ENCODE results near the gene C7orf33. TPM values are rescaled to one million over a fixed set of nuclear protein-coding genes. Genes with fewer than 3 reads are reported as not detected.

C7orf33 gene
- polyA plus RNA-seq, 2 of the 4 experiments (the other 2 are of a cell fraction) = not detected

DNA sequence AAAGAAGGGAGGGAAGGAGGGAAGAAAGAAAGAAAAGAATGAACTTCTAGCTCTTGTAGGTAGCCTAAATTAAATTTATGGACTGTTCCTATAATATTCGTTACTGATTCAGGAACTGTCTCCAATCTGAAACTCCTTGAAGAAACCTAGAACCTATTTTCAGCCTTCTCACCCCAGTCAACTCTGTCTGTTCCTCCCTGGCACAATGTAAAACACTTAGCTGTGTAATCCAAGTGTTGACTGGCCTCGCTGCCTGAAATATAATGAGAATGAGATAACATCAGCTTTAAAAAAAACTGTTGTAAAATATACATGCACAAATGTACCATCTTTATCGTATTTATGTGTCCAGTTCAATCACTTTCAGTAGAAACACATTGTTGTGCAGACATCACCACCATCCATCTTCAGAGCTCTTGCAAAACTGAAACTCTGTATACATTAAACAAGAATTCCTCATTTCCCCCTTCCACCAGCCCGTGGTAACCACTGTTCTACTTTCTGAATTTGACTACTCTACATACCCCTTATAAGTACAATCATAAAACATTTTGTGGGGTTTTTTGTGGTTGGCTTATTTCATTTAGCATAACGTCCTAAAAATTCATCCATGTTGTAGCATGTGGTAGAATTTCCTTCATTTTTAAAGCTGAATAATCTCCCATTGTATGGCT is 6.3 kb upstream of the C7orf33 start:
- Histone ChIP-seq H3K9me3 (no peaks in the 10 kb centered on the region), H3K4me1 (no peaks in the 10 kb centered on the region), H3K27ac (no peak overlapping the region), H3K4me3 (no peak overlapping the region), H3K4me2 (no peak overlapping the region)
- TF ChIP-seq NPAS2 (CRISPR knock-in tag; IDR thresholded peaks at IDR 0.05; ENCODE audit: borderline replicate concordance) (no peak), FOSB (CRISPR knock-in tag; IDR thresholded peaks at IDR 0.05) (no peak), MYC (IDR thresholded peaks at IDR 0.05; ENCODE audit: borderline replicate concordance, low read length) (no peak), SMC3 (IDR thresholded peaks at IDR 0.05) (no peak), EHMT2 (IDR thresholded peaks at IDR 0.05; ENCODE audit: low read depth) (no peak)
- TF ChIP-seq, protein P1, sequence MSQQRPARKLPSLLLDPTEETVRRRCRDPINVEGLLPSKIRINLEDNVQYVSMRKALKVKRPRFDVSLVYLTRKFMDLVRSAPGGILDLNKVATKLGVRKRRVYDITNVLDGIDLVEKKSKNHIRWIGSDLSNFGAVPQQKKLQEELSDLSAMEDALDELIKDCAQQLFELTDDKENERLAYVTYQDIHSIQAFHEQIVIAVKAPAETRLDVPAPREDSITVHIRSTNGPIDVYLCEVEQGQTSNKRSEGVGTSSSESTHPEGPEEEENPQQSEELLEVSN (IDR thresholded peaks at IDR 0.05; ENCODE audit: borderline replicate concordance, low read depth) = no peak
- POLR2A ChIA-PET = no interaction called here
- ATAC-seq (no peak), DNase-seq (ENCODE audit: low read depth in 1 of 2, low spot score in 1 of 2) (no peak), FAIRE-seq (no peak)
- CTCF ChIA-PET = interaction anchor here (0.6 to 2.5 kb wide), 2 partner anchors 9 to 373 kb away, joined by 3 to 18 read pairs; no protein-coding TSS in a partner anchor
- 9% methylated on average over 5 of the region's 5 CpGs for WGBS (ENCODE audit: missing lambda C conversion rate)

DNA sequence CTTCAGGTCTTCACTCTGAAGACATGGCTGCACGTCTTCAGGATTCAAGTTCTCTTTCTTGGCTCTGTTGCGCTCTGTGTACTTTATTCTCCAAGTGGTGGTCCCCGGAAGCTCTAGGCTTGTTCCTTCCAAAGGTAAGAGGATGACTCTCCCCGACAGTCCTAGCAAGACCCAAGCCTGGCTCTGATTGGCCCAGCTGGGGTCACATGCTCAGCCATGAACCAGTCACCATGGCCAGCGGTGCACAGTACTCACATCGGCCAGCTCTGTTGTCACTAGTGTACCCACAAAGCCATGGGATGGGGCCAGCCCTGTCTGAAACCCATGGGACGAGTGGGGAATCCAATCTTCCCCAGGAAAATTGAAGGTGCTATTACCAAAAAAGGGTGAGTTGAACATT is 5.2 kb upstream of the C7orf33 start:
- CTCF ChIA-PET = interaction anchor here (2.5 kb wide), 1 partner anchor 10 kb away, joined by 18 read pairs; no protein-coding TSS in a partner anchor
- ATAC-seq = peak in 1 of 2 experiments; percentile 57; a peak in 2 of 6 replicates
- TF ChIP-seq CHD2 (IDR thresholded peaks at IDR 0.05; ENCODE audit: low read length, partially characterized antibody) = no peak
- no peak for TF ChIP-seq TFCP2L1 (CRISPR knock-in tag; IDR thresholded peaks at IDR 0.05)
- no peak for TF ChIP-seq CBX8 (IDR thresholded peaks at IDR 0.05)
- TF ChIP-seq TP53 (CRISPR knock-in tag; IDR thresholded peaks at IDR 0.05) = no peak
- TF ChIP-seq NPAS2 (CRISPR knock-in tag; IDR thresholded peaks at IDR 0.05; ENCODE audit: borderline replicate concordance) = no peak
- TF ChIP-seq HEYL (CRISPR knock-in tag; IDR thresholded peaks at IDR 0.05) = no peak
- TF ChIP-seq EHMT2 (IDR thresholded peaks at IDR 0.05; ENCODE audit: low read depth) = no peak
- no peak for TF ChIP-seq HOXA7 (CRISPR knock-in tag; IDR thresholded peaks at IDR 0.05)
- TF ChIP-seq, protein P1 (IDR thresholded peaks at IDR 0.05; ENCODE audit: borderline replicate concordance, low read depth) = no peak
- TF ChIP-seq KDM5A (IDR thresholded peaks at IDR 0.05) = no peak
- no peak for TF ChIP-seq FOSL2 (IDR thresholded peaks at IDR 0.05)
- no peak for TF ChIP-seq FOSL2 (CRISPR knock-in tag; IDR thresholded peaks at IDR 0.05)
- TF ChIP-seq, protein P2, sequence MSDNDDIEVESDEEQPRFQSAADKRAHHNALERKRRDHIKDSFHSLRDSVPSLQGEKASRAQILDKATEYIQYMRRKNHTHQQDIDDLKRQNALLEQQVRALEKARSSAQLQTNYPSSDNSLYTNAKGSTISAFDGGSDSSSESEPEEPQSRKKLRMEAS (IDR thresholded peaks at IDR 0.05) = no peak
- no peak for TF ChIP-seq JUN (IDR thresholded peaks at IDR 0.05)
- no peak for TF ChIP-seq EHF (CRISPR knock-in tag; IDR thresholded peaks at IDR 0.05)
- TF ChIP-seq HDAC2 (IDR thresholded peaks at IDR 0.05) = no peak
- H3K4me1 ChIP-seq = no peaks in the 10 kb centered on the region
- no peak for FAIRE-seq
- no peak overlapping the region for H3K27ac ChIP-seq
- no peaks in the 10 kb centered on the region for H3K9me3 ChIP-seq
- 50% methylated on average over 7 of the region's 7 CpGs for WGBS (ENCODE audit: missing lambda C conversion rate)
- no peak overlapping the region for H3K4me2 ChIP-seq
- POLR2A ChIA-PET = no interaction called here
- no peak overlapping the region for H3K4me3 ChIP-seq
- no peak for DNase-seq (ENCODE audit: low read depth in 1 of 2, low spot score in 1 of 2)

DNA sequence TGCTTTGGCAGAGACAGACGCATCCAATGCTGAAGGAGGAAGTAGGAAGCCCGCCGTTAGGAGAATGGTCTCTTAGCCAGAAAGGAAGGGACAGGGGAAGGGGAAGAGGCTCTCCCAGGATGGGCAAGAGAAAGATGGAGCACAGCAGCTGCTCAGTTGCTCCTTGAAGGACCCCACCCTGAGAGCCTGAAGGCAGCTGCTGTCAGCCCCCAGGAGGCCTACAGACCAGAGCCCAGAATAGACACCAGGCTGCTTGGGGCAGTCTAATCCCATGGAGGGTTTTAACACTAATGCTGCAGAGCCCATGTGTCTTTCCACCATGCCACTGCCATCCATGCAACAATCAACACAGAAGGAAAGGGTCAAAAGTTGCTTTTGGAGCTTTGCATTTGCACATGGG is 3.5 kb upstream of the C7orf33 start:
- no peak for ATAC-seq
- Histone ChIP-seq H3K4me1 (no peaks in the 10 kb centered on the region), H3K4me3 (no peak overlapping the region), H3K27ac (no peak overlapping the region), H3K4me2 (no peak overlapping the region), H3K9me3 (no peaks in the 10 kb centered on the region)
- WGBS (ENCODE audit: missing lambda C conversion rate) = 87% methylated on average over 3 of the region's 3 CpGs
- no peak for FAIRE-seq
- POLR2A ChIA-PET = no interaction called here
- no peak for DNase-seq (ENCODE audit: low read depth in 1 of 2, low spot score in 1 of 2)
- CTCF ChIA-PET = interaction anchor here (1.3 kb wide), 1 partner anchor 11 kb away, joined by 4 read pairs; no protein-coding TSS in a partner anchor
- TF ChIP-seq RAD21 (conservative IDR thresholded peaks at IDR 0.05 in 1 of 2, IDR thresholded peaks at IDR 0.05 in 1 of 2) (no peak), SMC3 (IDR thresholded peaks at IDR 0.05) (no peak), FOSB (CRISPR knock-in tag; IDR thresholded peaks at IDR 0.05) (no peak), NPAS2 (CRISPR knock-in tag; IDR thresholded peaks at IDR 0.05; ENCODE audit: borderline replicate concordance) (no peak), GATA3 (IDR thresholded peaks at IDR 0.05; ENCODE audit: borderline replicate concordance) (no peak)
- TF ChIP-seq, protein P3, sequence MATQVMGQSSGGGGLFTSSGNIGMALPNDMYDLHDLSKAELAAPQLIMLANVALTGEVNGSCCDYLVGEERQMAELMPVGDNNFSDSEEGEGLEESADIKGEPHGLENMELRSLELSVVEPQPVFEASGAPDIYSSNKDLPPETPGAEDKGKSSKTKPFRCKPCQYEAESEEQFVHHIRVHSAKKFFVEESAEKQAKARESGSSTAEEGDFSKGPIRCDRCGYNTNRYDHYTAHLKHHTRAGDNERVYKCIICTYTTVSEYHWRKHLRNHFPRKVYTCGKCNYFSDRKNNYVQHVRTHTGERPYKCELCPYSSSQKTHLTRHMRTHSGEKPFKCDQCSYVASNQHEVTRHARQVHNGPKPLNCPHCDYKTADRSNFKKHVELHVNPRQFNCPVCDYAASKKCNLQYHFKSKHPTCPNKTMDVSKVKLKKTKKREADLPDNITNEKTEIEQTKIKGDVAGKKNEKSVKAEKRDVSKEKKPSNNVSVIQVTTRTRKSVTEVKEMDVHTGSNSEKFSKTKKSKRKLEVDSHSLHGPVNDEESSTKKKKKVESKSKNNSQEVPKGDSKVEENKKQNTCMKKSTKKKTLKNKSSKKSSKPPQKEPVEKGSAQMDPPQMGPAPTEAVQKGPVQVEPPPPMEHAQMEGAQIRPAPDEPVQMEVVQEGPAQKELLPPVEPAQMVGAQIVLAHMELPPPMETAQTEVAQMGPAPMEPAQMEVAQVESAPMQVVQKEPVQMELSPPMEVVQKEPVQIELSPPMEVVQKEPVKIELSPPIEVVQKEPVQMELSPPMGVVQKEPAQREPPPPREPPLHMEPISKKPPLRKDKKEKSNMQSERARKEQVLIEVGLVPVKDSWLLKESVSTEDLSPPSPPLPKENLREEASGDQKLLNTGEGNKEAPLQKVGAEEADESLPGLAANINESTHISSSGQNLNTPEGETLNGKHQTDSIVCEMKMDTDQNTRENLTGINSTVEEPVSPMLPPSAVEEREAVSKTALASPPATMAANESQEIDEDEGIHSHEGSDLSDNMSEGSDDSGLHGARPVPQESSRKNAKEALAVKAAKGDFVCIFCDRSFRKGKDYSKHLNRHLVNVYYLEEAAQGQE (IDR thresholded peaks at IDR 0.05) = no peak
- TF ChIP-seq, protein P2 (IDR thresholded peaks at IDR 0.05) = no peak
- TF ChIP-seq, protein P4, sequence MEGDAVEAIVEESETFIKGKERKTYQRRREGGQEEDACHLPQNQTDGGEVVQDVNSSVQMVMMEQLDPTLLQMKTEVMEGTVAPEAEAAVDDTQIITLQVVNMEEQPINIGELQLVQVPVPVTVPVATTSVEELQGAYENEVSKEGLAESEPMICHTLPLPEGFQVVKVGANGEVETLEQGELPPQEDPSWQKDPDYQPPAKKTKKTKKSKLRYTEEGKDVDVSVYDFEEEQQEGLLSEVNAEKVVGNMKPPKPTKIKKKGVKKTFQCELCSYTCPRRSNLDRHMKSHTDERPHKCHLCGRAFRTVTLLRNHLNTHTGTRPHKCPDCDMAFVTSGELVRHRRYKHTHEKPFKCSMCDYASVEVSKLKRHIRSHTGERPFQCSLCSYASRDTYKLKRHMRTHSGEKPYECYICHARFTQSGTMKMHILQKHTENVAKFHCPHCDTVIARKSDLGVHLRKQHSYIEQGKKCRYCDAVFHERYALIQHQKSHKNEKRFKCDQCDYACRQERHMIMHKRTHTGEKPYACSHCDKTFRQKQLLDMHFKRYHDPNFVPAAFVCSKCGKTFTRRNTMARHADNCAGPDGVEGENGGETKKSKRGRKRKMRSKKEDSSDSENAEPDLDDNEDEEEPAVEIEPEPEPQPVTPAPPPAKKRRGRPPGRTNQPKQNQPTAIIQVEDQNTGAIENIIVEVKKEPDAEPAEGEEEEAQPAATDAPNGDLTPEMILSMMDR (IDR thresholded peaks at IDR 0.05) = no peak
- TF ChIP-seq, protein P1 (IDR thresholded peaks at IDR 0.05; ENCODE audit: borderline replicate concordance, low read depth) = no peak

All from A549 (cell line).